ENCODE results near the gene OR10K1. TPM values are rescaled to one million over a fixed set of nuclear protein-coding genes. Genes with fewer than 3 reads are reported as not detected.

Gene OR10K1
- total RNA-seq, 1 experiment from 2014 or later: not detected

- Histone ChIP-seq H3K18ac (ENCODE audit: insufficient read length, low read depth, low read length) (no peak overlapping the region), H3K79me2 (ENCODE audit: insufficient read depth, low read length) (no peaks in the 10 kb centered on the region), H3K27ac (ENCODE audit: insufficient read length, low read depth, low read length) (no peak overlapping the region), H2AFZ (ENCODE audit: low read length) (no peak overlapping the region), H3K56ac (ENCODE audit: insufficient read length, low read depth, low read length) (no peak overlapping the region), H2BK15ac (ENCODE audit: low read depth, low read length) (no peak overlapping the region), H3K27me3 (ENCODE audit: insufficient read depth, low read length) (no peaks in the 10 kb centered on the region), H3K9ac (ENCODE audit: extremely low read depth, insufficient read length, low read length) (no peak overlapping the region), H2BK20ac (ENCODE audit: low read depth, low read length, poor library complexity, severe bottlenecking) (no peak overlapping the region), H3K14ac (ENCODE audit: insufficient read depth, low read length) (no peak overlapping the region), H3K9me3 (ENCODE audit: control insufficient read depth, low read depth, low read length) (no peaks in the 10 kb centered on the region), H2AK5ac (ENCODE audit: insufficient read length, low read length) (no peak overlapping the region), H2BK120ac (ENCODE audit: low read depth, low read length, poor library complexity, severe bottlenecking) (no peak overlapping the region), H4K20me1 (ENCODE audit: control insufficient read depth, insufficient read depth, insufficient read length) (no peaks in the 10 kb centered on the region), H2BK5ac (ENCODE audit: insufficient read length, low read length) (no peak overlapping the region), H3K79me1 (ENCODE audit: insufficient read depth, low read depth, low read length, poor library complexity, severe bottlenecking) (no peaks in the 10 kb centered on the region), H4K8ac (replicated peaks; ENCODE audit: insufficient read length, low read depth, low read length) (no peak overlapping the region), H4K91ac (ENCODE audit: insufficient read length, low read depth, low read length) (no peak overlapping the region), H3K23ac (ENCODE audit: insufficient read length, low read depth, low read length) (no peak overlapping the region), H3K23me2 (ENCODE audit: insufficient read length, low read depth, low read length, poor library complexity, severe bottlenecking) (no peaks in the 10 kb centered on the region), H3K4ac (ENCODE audit: low read depth, low read length) (no peak overlapping the region), H4K5ac (ENCODE audit: insufficient read length, low read depth, low read length) (no peak overlapping the region), H3K4me1 (ENCODE audit: insufficient read depth, low read length) (no peaks in the 10 kb centered on the region; the same call in 1 of the 2 replicates), H2BK12ac (ENCODE audit: insufficient read length, low read depth, low read length) (no peak overlapping the region), H3T11ph (ENCODE audit: low read length) (no peak overlapping the region), H3K4me2 (ENCODE audit: insufficient read depth, insufficient read length, low read length) (no peak overlapping the region)
- Mint-ChIP-seq H3K4me3 (no peak overlapping the region), H3K27ac (no peak overlapping the region), H3K4me1 (peaks cover 6 to 7% of the 10 kb centered on the region in 2 experiments), H3K36me3 (ENCODE audit: insufficient read depth in 1 of 3, low read depth in 3 of 3) (no peaks in the 10 kb centered on the region), H3K27me3 (ENCODE audit: low read depth) (no peaks in the 10 kb centered on the region), H3K9me3 (no peaks in the 10 kb centered on the region)
- WGBS (ENCODE audit: extremely low coverage, insufficient read length, low lambda C conversion rate): no CpG with 5 or more reads among the region's 3 CpGs
- DNase-seq: no peak
- TF ChIP-seq CTCF (conservative IDR thresholded peaks at IDR 0.05): no peak
Observed at GRCh38 chr1:158491316-158491715, 29.7 kb downstream of the OR10K1 start.

All from H9 (cell line).